Measurements from ENCODE around the gene UQCRC2.
"Not testable (repeated sequence)": the region's sequence is repeated elsewhere in the genome, so short reads cannot be mapped to it uniquely, and the experiment has no call there.

UQCRC2 gene

GRCh38 chr16:21984062-21984461 is 30.9 kb downstream of the UQCRC2 start:
- no peak for DNase-seq

GRCh38 chr16:21985524-21985923 is 32.4 kb downstream of the UQCRC2 start:
- no peak for DNase-seq

- no peak for DNase-seq
These were observed 33.6 kb downstream of the UQCRC2 start for GRCh38 chr16:21986692-21987246.

- DNase-seq, result no peak
These were observed 34.3 kb downstream of the UQCRC2 start for GRCh38 chr16:21987498-21987897.

GRCh38 chr16:21989133-21989532 is 36.0 kb downstream of the UQCRC2 start:
- DNase-seq, result no peak

GRCh38 chr16:21989751-21990150 is 36.6 kb downstream of the UQCRC2 start:
- DNase-seq, result no peak

- no peak for DNase-seq
These were observed 37.3 kb downstream of the UQCRC2 start for GRCh38 chr16:21990381-21990944.

- DNase-seq, result no peak
These were observed 38.5 kb downstream of the UQCRC2 start for GRCh38 chr16:21991621-21992020.

GRCh38 chr16:21994856-21995465 is 41.8 kb downstream of the UQCRC2 start:
- DNase-seq, result no peak

- DNase-seq, result no peak
These were observed 43.9 kb downstream of the UQCRC2 start for GRCh38 chr16:21996923-21997696.

- no peak for DNase-seq
These were observed 44.7 kb downstream of the UQCRC2 start for GRCh38 chr16:21997697-21998480.

GRCh38 chr16:22001591-22001990 is 48.4 kb downstream of the UQCRC2 start:
- no peak for DNase-seq

GRCh38 chr16:22002047-22002446 is 48.9 kb downstream of the UQCRC2 start:
- DNase-seq, result not testable (repeated sequence)

- no peak for DNase-seq
These were observed 50.0 kb downstream of the UQCRC2 start for GRCh38 chr16:22003195-22003594.

- DNase-seq, result no peak
These were observed 51.2 kb downstream of the UQCRC2 start for GRCh38 chr16:22004341-22004740.

GRCh38 chr16:22005746-22006145 is 52.6 kb downstream of the UQCRC2 start:
- DNase-seq, result no peak

GRCh38 chr16:22006636-22007035 is 53.5 kb downstream of the UQCRC2 start:
- DNase-seq, result no peak

GRCh38 chr16:22007159-22007508 is 54.0 kb downstream of the UQCRC2 start:
- no peak for DNase-seq

- DNase-seq, result no peak
These were observed 54.5 kb downstream of the UQCRC2 start, which contains the start of gene MOSMO for GRCh38 chr16:22007509-22008214. Gene MOSMO (plus strand): TSS chr16:22008111. CDS start chr16:22008302, 191 bp downstream.

- no peak for DNase-seq
These were observed 55.3 kb downstream of the UQCRC2 start for GRCh38 chr16:22008215-22009059.

- DNase-seq, result no peak
These were observed 57.7 kb downstream of the UQCRC2 start for GRCh38 chr16:22010902-22011301.
